K562 (cell line): ENCODE results near the gene EPB42. TPM values are rescaled to one million over a fixed set of nuclear protein-coding genes. Genes with fewer than 3 reads are reported as not detected.

Experiments used
- ATAC-seq: fragments of 200-7000 bp; cut with Tn5 transposase; 3 replicates; pipeline ENCODE4 v1.9.1; 2020; ENCODE audit warnings: moderate library complexity
- BruUV-seq: library from RNA; stranded (reverse); fragments of 400-500 nt; replicated peaks from 2 replicates; lab custom pipeline; 2021; lab: Mats Ljungman, UMichigan
- CTCF ChIA-PET: fragments of 300-600 bp; formaldehyde crosslinking; extraction: SDS; loops from one replicate; lab custom pipeline; 2021; ENCODE audit warnings: low intra/inter-chr PET ratio; lab: Yijun Ruan, JAX
- POLR2A ChIA-PET: fragments of 300-600, 350-650 bp; sonication (Branson Sonifier 250); formaldehyde crosslinking; extraction: SDS; loops from one replicate; lab custom pipeline; 2021; ENCODE audit warnings: antibody characterized with exemption, inconsistent platforms; lab: Yijun Ruan, JAX
- DNase-seq, 4 experiments: peaks; one replicate each; pipeline versions ENCODE4 v3.0.0 to v3.0.0-alpha.2; 2011 to 2018; ENCODE audit warnings: low spot score in 3 of 4, mixed read lengths in 3 of 4; ENCODE audit errors: extremely low read depth in 1 of 4
- FAIRE-seq: peaks from 2 replicates; lab custom pipeline; 2011; peaks lifted over from hg19 to GRCh38; lab: Jason Lieb, UNC
- H2AFZ ChIP-seq: 2 replicates; pipeline ENCODE4 v1.6.0; 2011; ENCODE audit warnings: low read depth, low read length, control low read depth, inconsistent platforms
- H3K27ac ChIP-seq: fragments of 200-600 bp; 3 replicates; pipeline ENCODE4 v1.8.0; 2011; ENCODE audit warnings: low read depth, mild to moderate bottlenecking, control low read depth, inconsistent platforms, low read length, moderate library complexity, mixed read lengths; ENCODE audit errors: extremely low read depth
- H3K27me3 ChIP-seq, 2 experiments: fragments of 300-600 bp in 1 of 2; 2 replicates in 1 of 2; 3 replicates in 1 of 2; pipeline versions ENCODE4 v1.6.0 to v1.8.0; 2011; ENCODE audit warnings: inconsistent platforms in 2 of 2, low read length in 2 of 2, mild to moderate bottlenecking in 1 of 2, mixed read lengths in 1 of 2, moderate library complexity in 1 of 2; ENCODE audit not compliant: control insufficient read depth in 2 of 2, insufficient read depth in 2 of 2
- H3K36me3 ChIP-seq: fragments of 300-600 bp; 3 replicates; pipeline ENCODE4 v1.8.0; 2011; ENCODE audit warnings: mild to moderate bottlenecking, low read length, inconsistent platforms; ENCODE audit not compliant: control insufficient read depth, insufficient read depth
- H3K4me1 ChIP-seq, 2 experiments: fragments of 200-600 bp in 1 of 2; replicated peaks in 1 of 2; 2 replicates in 1 of 2; 3 replicates in 1 of 2; pipeline versions ENCODE4 v1.5.1 to v1.8.0; 2011; ENCODE audit warnings: inconsistent platforms in 2 of 2, low read length in 2 of 2, mild to moderate bottlenecking in 1 of 2, mixed read lengths in 1 of 2, moderate library complexity in 1 of 2; ENCODE audit not compliant: control insufficient read depth in 2 of 2, insufficient read depth in 2 of 2
- H3K4me2 ChIP-seq: 2 replicates; pipeline ENCODE4 v1.6.1; 2011; ENCODE audit warnings: low read length, control low read depth, inconsistent platforms, mixed read lengths; ENCODE audit not compliant: insufficient read depth
- H3K4me3 ChIP-seq: fragments of 200-600 bp; sonication (generic), shearing (Covaris generic); 2 replicates; pipeline ENCODE4 v1.5.1; 2016; ENCODE audit warnings: control low read depth, inconsistent platforms
- H3K79me2 ChIP-seq: fragments of 200-600 bp; 3 replicates; pipeline ENCODE4 v1.8.0; 2011; ENCODE audit warnings: low read length, inconsistent platforms; ENCODE audit not compliant: control insufficient read depth, insufficient read depth
- H3K9ac ChIP-seq, 2 experiments: 2 replicates each; pipeline versions ENCODE4 v1.6.0 to v1.6.1; 2011; ENCODE audit warnings: low read depth in 2 of 2, low read length in 2 of 2, control low read depth in 1 of 2, inconsistent platforms in 1 of 2, mild to moderate bottlenecking in 1 of 2, mixed read lengths in 1 of 2; ENCODE audit not compliant: insufficient read depth in 1 of 2
- H3K9me1 ChIP-seq: one replicate; pipeline ENCODE4 v1.6.0; 2011; ENCODE audit warnings: inconsistent platforms, mild to moderate bottlenecking, low read length, moderate library complexity; ENCODE audit not compliant: control insufficient read depth, insufficient read depth
- H3K9me3 ChIP-seq: replicated peaks from 2 replicates; pipeline ENCODE4 v1.5.1; 2011; ENCODE audit warnings: low read depth, low read length, inconsistent platforms; ENCODE audit not compliant: control insufficient read depth, insufficient read depth
- H4K20me1 ChIP-seq: replicated peaks from 2 replicates; pipeline ENCODE4 v1.6.1; 2011; ENCODE audit warnings: low read length, inconsistent platforms, mixed read lengths; ENCODE audit not compliant: control insufficient read depth, insufficient read depth
- ARID1B ChIP-seq: fragments of 450-650 bp; IDR thresholded peaks from 2 replicates; pipeline ENCODE4 v1.6.1; 2016; ENCODE audit warnings: antibody characterized with exemption, mild to moderate bottlenecking, inconsistent platforms
- CEBPG ChIP-seq, 3 experiments: fragments of 200-800 bp in 1 of 3; sonication (Bioruptor generic) in 1 of 3; sonication (generic) in 1 of 3; formaldehyde crosslinking in 1 of 3; IDR thresholded peaks in 2 of 3; conservative IDR thresholded peaks in 1 of 3; 2 replicates each; pipeline versions ENCODE4 v1.6.1 to v1.8.0; 2016 to 2022; ENCODE audit warnings: missing compliant biosample characterization in 2 of 3, missing genetic modification characterization in 2 of 3, mild to moderate bottlenecking in 1 of 3, missing genetic modification reagents in 1 of 3
- CREM ChIP-seq: IDR thresholded peaks from 2 replicates; pipeline ENCODE4 v1.6.1; 2014; ENCODE audit warnings: antibody characterized with exemption, low read depth
- ERF ChIP-seq: fragments of 450-650 bp; formaldehyde crosslinking; IDR thresholded peaks from 2 replicates; pipeline ENCODE4 v1.4.0; 2020; ENCODE audit warnings: mild to moderate bottlenecking, mixed read lengths
- FOXJ3 ChIP-seq: sonication (generic); formaldehyde crosslinking; IDR thresholded peaks from 2 replicates; pipeline ENCODE4 v1.4.0; 2020; ENCODE audit warnings: mild to moderate bottlenecking, missing genetic modification reagents
- HMGXB4 ChIP-seq: sonication (generic); formaldehyde crosslinking; IDR thresholded peaks from 2 replicates; pipeline ENCODE4 v1.8.1; 2023; ENCODE audit warnings: mild to moderate bottlenecking, missing genetic modification reagents
- KHSRP ChIP-seq: fragments of 450-650 bp; IDR thresholded peaks from 2 replicates; pipeline ENCODE4 v1.6.1; 2017
- NCOA6 ChIP-seq: fragments of 450-650 bp; IDR thresholded peaks from 2 replicates; pipeline ENCODE4 v1.6.1; 2017; ENCODE audit warnings: mild to moderate bottlenecking
- PHTF2 ChIP-seq: fragments of 250-450 bp; sonication (Bioruptor Pico); IDR thresholded peaks from 2 replicates; pipeline ENCODE4 v1.5.0; 2021; ENCODE audit warnings: mild to moderate bottlenecking
- RCOR1 ChIP-seq, 2 experiments: IDR thresholded peaks; 2 replicates each; pipeline ENCODE4 v1.6.1; 2012; ENCODE audit warnings: low read depth in 2 of 2, low read length in 2 of 2, borderline replicate concordance in 1 of 2, improper control_type of control experiment in 1 of 2
- SETDB1 ChIP-seq: IDR thresholded peaks from one replicate; pipeline ENCODE4 v1.6.1; 2012; ENCODE audit warnings: low read length, control low read depth, inconsistent platforms
- SMAD3 ChIP-seq: fragments of 450-650 bp; formaldehyde crosslinking; conservative IDR thresholded peaks from 2 replicates; pipeline ENCODE4 v1.4.0; 2020; ENCODE audit warnings: mild to moderate bottlenecking
- STAT5B ChIP-seq: fragments of 250-450 bp; sonication (Bioruptor Pico); IDR thresholded peaks from 2 replicates; pipeline ENCODE4 v1.8.0; 2021; ENCODE audit warnings: mild to moderate bottlenecking, inconsistent platforms
- TEAD4 ChIP-seq, 2 experiments: sonication (generic) in 1 of 2; formaldehyde crosslinking in 1 of 2; IDR thresholded peaks; 2 replicates each; pipeline versions ENCODE4 v1.6.1 to v1.8.0; 2012 to 2022; ENCODE audit warnings: borderline replicate concordance in 1 of 2, inconsistent platforms in 1 of 2, low read length in 1 of 2, mild to moderate bottlenecking in 1 of 2, missing genetic modification reagents in 1 of 2
- U2AF1 ChIP-seq: fragments of 200-400 bp; formaldehyde crosslinking; optimal IDR thresholded peaks from 2 replicates; pipeline ENCODE3; 2017; ENCODE audit warnings: mild to moderate bottlenecking, low read depth, low read length, moderate library complexity
- YBX1 ChIP-seq: fragments of 450-650 bp; IDR thresholded peaks from 2 replicates; pipeline ENCODE4 v1.7.1; 2016; ENCODE audit warnings: mild to moderate bottlenecking
- ZNF12 ChIP-seq: sonication (generic); formaldehyde crosslinking; IDR thresholded peaks from 2 replicates; pipeline ENCODE4 v1.4.0; 2020; ENCODE audit warnings: mild to moderate bottlenecking, missing genetic modification reagents
- ZNF79 ChIP-seq: fragments of 250-450 bp; sonication (Bioruptor Pico); IDR thresholded peaks from 2 replicates; pipeline ENCODE4 v1.4.0; 2020; ENCODE audit warnings: low read depth, mild to moderate bottlenecking, moderate library complexity
- in situ Hi-C: fragments of 300-500 bp; cut with MboI; formaldehyde crosslinking; loops from 4 replicates; pipeline ENCODE4 v1.15.0; 2018; ENCODE audit warnings: inconsistent platforms, mixed read lengths
- intact Hi-C: fragments of 100-400 bp; cut with micrococcal nuclease; formaldehyde crosslinking; loops from 2 replicates; pipeline ENCODE4 v1.14.2; 2022
- polyA plus RNA-seq, 8 experiments: library from polyadenylated mRNA; depleted of rRNA in 4 of 8; stranded (reverse) in 5 of 8; unstranded in 3 of 8; fragments of >200 nt; fragmentation: Nextera tagmentation in 2 of 8; fragmentation: Illumina TruSeq in 1 of 8; extraction: Ambion mirVana in 2 of 8; extraction: Trizol in 1 of 8; gene quantifications; 2 replicates each; pipeline versions ENCODE4 v1.2.1 to v1.2.3, GENCODE V29; 2011 to 2014; ENCODE audit warnings: inconsistent platforms in 1 of 8, missing spikeins in 1 of 8
- total RNA-seq, 7 experiments: library from RNA; depleted of rRNA in 6 of 7; stranded (reverse); fragments of >200 nt in 6 of 7; fragmentation: Illumina TruSeq in 2 of 7; extraction: Trizol in 2 of 7; gene quantifications; 2 replicates each; pipeline versions ENCODE4 v1.2.1 to v1.2.3, GENCODE V29; 2011 to 2021; ENCODE audit warnings: low replicate concordance in 1 of 7

The EPB42 gene
- total and polyA plus RNA-seq, 9 of the 15 experiments (the other 6 are each of a cell fraction or from before 2014, with no cell fraction given): 0.38 to 2.3 (median 1.4) TPM

GRCh38 chr15:43153269-43153668 lies 67.5 kb downstream of the EPB42 start:
- Histone ChIP-seq H3K9ac (no peak overlapping the region), H3K36me3 (peaks cover 53% of the 10 kb centered on the region), H2AFZ (no peak overlapping the region), H3K4me2 (no peak overlapping the region), H3K27me3 (no peaks in the 10 kb centered on the region), H3K79me2 (no peaks in the 10 kb centered on the region), H3K4me3 (no peak overlapping the region), H3K4me1 (no peaks in the 10 kb centered on the region), H3K9me1 (no peaks in the 10 kb centered on the region), H3K9me3 (no peaks in the 10 kb centered on the region), H3K27ac (no peak overlapping the region), H4K20me1 (no peaks in the 10 kb centered on the region)
- ChIA-PET POLR2A (no interaction called here), CTCF (no interaction called here)
- FAIRE-seq (no peak), DNase-seq (no peak), ATAC-seq (no peak)
- TF ChIP-seq TEAD4 (IDR thresholded peaks at IDR 0.05; ENCODE audit: low read length): no peak
- no peak for TF ChIP-seq TEAD4 (CRISPR knock-in tag; IDR thresholded peaks at IDR 0.05; ENCODE audit: borderline replicate concordance)
- no peak for TF ChIP-seq SMAD3 (CRISPR knock-in tag)
- TF ChIP-seq CEBPG (CRISPR knock-in tag; IDR thresholded peaks at IDR 0.05): no peak
- no peak for TF ChIP-seq CEBPG (tag; conservative IDR thresholded peaks at IDR 0.05 in 1 of 2, IDR thresholded peaks at IDR 0.05 in 1 of 2)
- no peak for TF ChIP-seq ERF (CRISPR knock-in tag)
- no peak for TF ChIP-seq ZNF79
- no peak for TF ChIP-seq ZNF12 (CRISPR knock-in tag)
- TF ChIP-seq PHTF2 (CRISPR knock-in tag): no peak
- TF ChIP-seq FOXJ3 (CRISPR knock-in tag): no peak
- TF ChIP-seq ARID1B: no peak
- TF ChIP-seq STAT5B (CRISPR knock-in tag): no peak
- no peak for TF ChIP-seq RCOR1 (IDR thresholded peaks at IDR 0.05; ENCODE audit: borderline replicate concordance in 1 of 2, low read depth in 2 of 2, low read length in 2 of 2)
- TF ChIP-seq HMGXB4 (CRISPR knock-in tag): no peak
- TF ChIP-seq NCOA6: no peak
- no peak for TF ChIP-seq YBX1
- no peak for TF ChIP-seq KHSRP
- no peak for TF ChIP-seq SETDB1
- no peak for TF ChIP-seq CREM
- TF ChIP-seq U2AF1: no peak
- no TSS peak for BruUV-seq
- in situ Hi-C loops: no loop called here
- intact Hi-C loops: no loop called here
